H9 (cell line): Measurements from ENCODE around the gene C5AR1. TPM values are rescaled to one million over a fixed set of nuclear protein-coding genes. Genes with fewer than 3 reads are reported as not detected.
A peak's percentile ranks its signal among the peaks of the same experiment; 100 is the strongest.

Experiments used
- DNase-seq: peaks from one replicate; pipeline ENCODE4 v3.0.0-alpha.2; 2017
- H2AFZ ChIP-seq: one replicate; pipeline ENCODE4 v1.6.1; 2013; ENCODE audit warnings: mild to moderate bottlenecking, low read length, control low read depth, moderate library complexity
- H2AK5ac ChIP-seq: 2 replicates; pipeline ENCODE4 v1.6.1; 2013; ENCODE audit warnings: low read length, control low read depth, mixed read lengths; ENCODE audit not compliant: insufficient read length
- H2BK120ac ChIP-seq: one replicate; pipeline ENCODE4 v1.6.1; 2013; ENCODE audit warnings: low read depth, mild to moderate bottlenecking, low read length, control low read depth, inconsistent platforms; ENCODE audit not compliant: poor library complexity, severe bottlenecking
- H2BK12ac ChIP-seq: 2 replicates; pipeline ENCODE4 v1.6.1; 2013; ENCODE audit warnings: low read length, control low read depth, mixed read lengths, low read depth; ENCODE audit not compliant: insufficient read length
- H2BK15ac ChIP-seq: 2 replicates; pipeline ENCODE4 v1.6.1; 2013; ENCODE audit warnings: low read depth, low read length, control low read depth
- H2BK20ac ChIP-seq: one replicate; pipeline ENCODE4 v1.6.1; 2013; ENCODE audit warnings: low read depth, mild to moderate bottlenecking, low read length, control low read depth, inconsistent platforms; ENCODE audit not compliant: poor library complexity, severe bottlenecking
- H2BK5ac ChIP-seq: 2 replicates; pipeline ENCODE4 v1.6.1; 2013; ENCODE audit warnings: low read length, control low read depth, mixed read lengths; ENCODE audit not compliant: insufficient read length
- H3K14ac ChIP-seq: 2 replicates; pipeline ENCODE4 v1.6.1; 2013; ENCODE audit warnings: low read length, control low read depth; ENCODE audit not compliant: insufficient read depth
- H3K18ac ChIP-seq: 2 replicates; pipeline ENCODE4 v1.6.1; 2013; ENCODE audit warnings: low read depth, mild to moderate bottlenecking, mixed read lengths, low read length, control low read depth; ENCODE audit not compliant: insufficient read length
- H3K23ac ChIP-seq: 2 replicates; pipeline ENCODE4 v1.6.1; 2013; ENCODE audit warnings: low read length, control low read depth, mixed read lengths, low read depth; ENCODE audit not compliant: insufficient read length
- H3K23me2 ChIP-seq: 2 replicates; pipeline ENCODE4 v1.6.1; 2013; ENCODE audit warnings: low read depth, mild to moderate bottlenecking, mixed read lengths, low read length, control low read depth; ENCODE audit not compliant: insufficient read length, poor library complexity, severe bottlenecking
- H3K27ac ChIP-seq: 2 replicates; pipeline ENCODE4 v1.5.1; 2013; ENCODE audit warnings: low read length, control low read depth, mixed read lengths, low read depth; ENCODE audit not compliant: insufficient read length
- H3K27me3 ChIP-seq: 2 replicates; pipeline ENCODE4 v1.6.1; 2013; ENCODE audit warnings: low read length, control low read depth, inconsistent platforms; ENCODE audit not compliant: insufficient read depth
- H3K4ac ChIP-seq: 2 replicates; pipeline ENCODE4 v1.6.1; 2013; ENCODE audit warnings: low read depth, mild to moderate bottlenecking, control low read depth, inconsistent platforms, low read length, moderate library complexity
- H3K4me1 ChIP-seq: 2 replicates; pipeline ENCODE4 v1.6.1; 2013; ENCODE audit warnings: low read length, control low read depth, inconsistent platforms; ENCODE audit not compliant: insufficient read depth
- H3K4me2 ChIP-seq: 2 replicates; pipeline ENCODE4 v1.6.1; 2013; ENCODE audit warnings: low read length, control low read depth, mixed read lengths; ENCODE audit not compliant: insufficient read length, insufficient read depth
- H3K56ac ChIP-seq: 2 replicates; pipeline ENCODE4 v1.6.1; 2013; ENCODE audit warnings: low read depth, mild to moderate bottlenecking, mixed read lengths, low read length, control low read depth; ENCODE audit not compliant: insufficient read length
- H3K79me1 ChIP-seq: 2 replicates; pipeline ENCODE4 v1.6.1; 2013; ENCODE audit warnings: low read depth, mild to moderate bottlenecking, moderate library complexity, low read length, control low read depth, inconsistent platforms; ENCODE audit not compliant: insufficient read depth, poor library complexity, severe bottlenecking
- H3K79me2 ChIP-seq: 2 replicates; pipeline ENCODE4 v1.6.1; 2013; ENCODE audit warnings: low read length, control low read depth, inconsistent platforms; ENCODE audit not compliant: insufficient read depth
- H3K9ac ChIP-seq: 2 replicates; pipeline ENCODE4 v1.6.1; 2013; ENCODE audit warnings: low read length, control low read depth, mixed read lengths; ENCODE audit not compliant: insufficient read length; ENCODE audit errors: extremely low read depth
- H3K9me3 ChIP-seq: one replicate; pipeline ENCODE4 v1.6.1; 2013; ENCODE audit warnings: low read depth, low read length, inconsistent platforms; ENCODE audit not compliant: control insufficient read depth
- H3T11ph ChIP-seq: one replicate; pipeline ENCODE4 v1.6.1; 2013; ENCODE audit warnings: mild to moderate bottlenecking, low read length, control low read depth, inconsistent platforms
- H4K20me1 ChIP-seq: one replicate; pipeline ENCODE4 v1.6.1; 2013; ENCODE audit not compliant: control insufficient read depth, insufficient read length, insufficient read depth
- H4K5ac ChIP-seq: 2 replicates; pipeline ENCODE4 v1.6.1; 2013; ENCODE audit warnings: low read depth, mild to moderate bottlenecking, mixed read lengths, low read length, control low read depth; ENCODE audit not compliant: insufficient read length
- H4K8ac ChIP-seq: replicated peaks from 2 replicates; pipeline ENCODE4 v1.6.1; 2013; ENCODE audit warnings: low read length, control low read depth, mixed read lengths, low read depth; ENCODE audit not compliant: insufficient read length
- H4K91ac ChIP-seq: 2 replicates; pipeline ENCODE4 v1.6.1; 2013; ENCODE audit warnings: low read depth, mild to moderate bottlenecking, moderate library complexity, mixed read lengths, low read length, control low read depth; ENCODE audit not compliant: insufficient read length
- H3K27ac Mint-ChIP-seq, 3 experiments: 2 replicates in 2 of 3; 3 replicates in 1 of 3; pipeline ENCODE4 v1.8.0; 2020 to 2021; ENCODE audit warnings: mixed read lengths in 3 of 3, mild to moderate bottlenecking in 1 of 3, moderate library complexity in 1 of 3
- H3K27me3 Mint-ChIP-seq: 2 replicates; pipeline ENCODE4 v1.8.0; 2021; ENCODE audit warnings: low read depth, mild to moderate bottlenecking, moderate library complexity, mixed read lengths
- H3K36me3 Mint-ChIP-seq, 3 experiments: 2 replicates in 2 of 3; 3 replicates in 1 of 3; pipeline ENCODE4 v1.8.0; 2020 to 2021; ENCODE audit warnings: low read depth in 3 of 3, mixed read lengths in 3 of 3; ENCODE audit not compliant: insufficient read depth in 1 of 3
- H3K4me1 Mint-ChIP-seq, 2 experiments: 2 replicates each; pipeline ENCODE4 v1.8.0; 2020; ENCODE audit warnings: mixed read lengths in 2 of 2
- H3K4me3 Mint-ChIP-seq, 2 experiments: 2 replicates in 1 of 2; 3 replicates in 1 of 2; pipeline ENCODE4 v1.8.0; 2020 to 2021; ENCODE audit warnings: mild to moderate bottlenecking in 2 of 2, mixed read lengths in 2 of 2, moderate library complexity in 1 of 2
- H3K9me3 Mint-ChIP-seq, 2 experiments: 2 replicates in 1 of 2; 3 replicates in 1 of 2; pipeline ENCODE4 v1.8.0; 2020; ENCODE audit warnings: mild to moderate bottlenecking in 2 of 2, mixed read lengths in 2 of 2, moderate library complexity in 1 of 2
- CTCF ChIP-seq: fragments of 200-600 bp; sonication (generic); conservative IDR thresholded peaks from 3 replicates; pipeline ENCODE4 v1.8.0; 2021; ENCODE audit warnings: antibody characterized with exemption, mild to moderate bottlenecking
- WGBS: extraction: QIAGEN DNeasy Blood & Tissue Kit; methylation state at CpG from one replicate; pipeline ENCODE4 v1.1.7; 2013; ENCODE audit warnings: missing lambda C conversion rate, low lambda C conversion rate, mixed read lengths; ENCODE audit not compliant: insufficient read length; ENCODE audit errors: extremely low coverage; 5-methylcytosine and 5-hydroxymethylcytosine counted together
- total RNA-seq: library from RNA; stranded (reverse); gene quantifications from 2 replicates; pipeline ENCODE4 v1.2.1, GENCODE V29; 2021

The C5AR1 gene
- total RNA-seq, 1 experiment from 2014 or later: 1.8 TPM

- Histone ChIP-seq H2BK20ac (no peak overlapping the region), H4K8ac (no peak overlapping the region), H3K27me3 (no peaks in the 10 kb centered on the region), H3K79me1 (no peaks in the 10 kb centered on the region), H3K14ac (no peak overlapping the region), H3K79me2 (no peaks in the 10 kb centered on the region), H4K91ac (no peak overlapping the region), H4K20me1 (no peaks in the 10 kb centered on the region), H3T11ph (no peak overlapping the region), H2BK5ac (no peak overlapping the region), H3K18ac (no peak overlapping the region), H3K4ac (no peak overlapping the region), H2BK120ac (no peak overlapping the region), H3K4me1 (no peaks in the 10 kb centered on the region), H3K27ac (no peak overlapping the region), H3K9ac (no peak overlapping the region), H3K9me3 (no peaks in the 10 kb centered on the region), H2AFZ (no peak overlapping the region), H2BK12ac (no peak overlapping the region), H2AK5ac (no peak overlapping the region), H3K4me2 (no peak overlapping the region), H4K5ac (no peak overlapping the region), H3K23ac (no peak overlapping the region), H3K23me2 (no peaks in the 10 kb centered on the region), H2BK15ac (no peak overlapping the region), H3K56ac (no peak overlapping the region)
- WGBS: no CpG with 5 or more reads among the region's 28 CpGs
- H3K27me3 Mint-ChIP-seq: no peaks in the 10 kb centered on the region
- DNase-seq: peak; percentile 64
- no peak overlapping the region for H3K4me3 Mint-ChIP-seq
- TF ChIP-seq CTCF: peak; percentile 67
- H3K27ac Mint-ChIP-seq: no peak overlapping the region
- H3K36me3 Mint-ChIP-seq: peaks cover 75 to 95% (median 94%) of the 10 kb centered on the region in 3 experiments
- H3K4me1 Mint-ChIP-seq: peaks cover 0 to 2% of the 10 kb centered on the region in 2 experiments; a peak in 1 of 4 replicates
- H3K9me3 Mint-ChIP-seq: no peaks in the 10 kb centered on the region
These were observed 48.4 kb downstream of the C5AR1 start for GRCh38 chr19:47357788-47358680.
